Activated naive CD8-positive, alpha-beta T cell treated with anti-CD3 and anti-CD28 coated beads, Interleukin-2, amount 50 U/mL, for 24 hours (primary cell): ENCODE results near the gene TSPAN4.

Source experiments
- ATAC-seq: fragments of 150-1000 bp; cut with Tn5 transposase; one replicate; pipeline ENCODE4 v1.10.0; 2021
- DNase-seq: peaks from one replicate; pipeline ENCODE4 v3.0.0; 2021
- H3K27ac Mint-ChIP-seq: one replicate; pipeline ENCODE4 v1.8.0; 2021; ENCODE audit warnings: mild to moderate bottlenecking, mixed read lengths
- H3K27me3 Mint-ChIP-seq: one replicate; pipeline ENCODE4 v1.8.0; 2021; ENCODE audit warnings: mixed read lengths
- H3K36me3 Mint-ChIP-seq: one replicate; pipeline ENCODE4 v1.8.0; 2021; ENCODE audit warnings: low read depth, mixed read lengths
- H3K4me1 Mint-ChIP-seq: one replicate; pipeline ENCODE4 v1.8.0; 2021; ENCODE audit warnings: mixed read lengths
- H3K4me3 Mint-ChIP-seq: one replicate; pipeline ENCODE4 v1.8.0; 2021; ENCODE audit warnings: mild to moderate bottlenecking, moderate library complexity, mixed read lengths
- H3K9me3 Mint-ChIP-seq: one replicate; pipeline ENCODE4 v1.8.0; 2021; ENCODE audit warnings: mixed read lengths

The TSPAN4 gene

DNA sequence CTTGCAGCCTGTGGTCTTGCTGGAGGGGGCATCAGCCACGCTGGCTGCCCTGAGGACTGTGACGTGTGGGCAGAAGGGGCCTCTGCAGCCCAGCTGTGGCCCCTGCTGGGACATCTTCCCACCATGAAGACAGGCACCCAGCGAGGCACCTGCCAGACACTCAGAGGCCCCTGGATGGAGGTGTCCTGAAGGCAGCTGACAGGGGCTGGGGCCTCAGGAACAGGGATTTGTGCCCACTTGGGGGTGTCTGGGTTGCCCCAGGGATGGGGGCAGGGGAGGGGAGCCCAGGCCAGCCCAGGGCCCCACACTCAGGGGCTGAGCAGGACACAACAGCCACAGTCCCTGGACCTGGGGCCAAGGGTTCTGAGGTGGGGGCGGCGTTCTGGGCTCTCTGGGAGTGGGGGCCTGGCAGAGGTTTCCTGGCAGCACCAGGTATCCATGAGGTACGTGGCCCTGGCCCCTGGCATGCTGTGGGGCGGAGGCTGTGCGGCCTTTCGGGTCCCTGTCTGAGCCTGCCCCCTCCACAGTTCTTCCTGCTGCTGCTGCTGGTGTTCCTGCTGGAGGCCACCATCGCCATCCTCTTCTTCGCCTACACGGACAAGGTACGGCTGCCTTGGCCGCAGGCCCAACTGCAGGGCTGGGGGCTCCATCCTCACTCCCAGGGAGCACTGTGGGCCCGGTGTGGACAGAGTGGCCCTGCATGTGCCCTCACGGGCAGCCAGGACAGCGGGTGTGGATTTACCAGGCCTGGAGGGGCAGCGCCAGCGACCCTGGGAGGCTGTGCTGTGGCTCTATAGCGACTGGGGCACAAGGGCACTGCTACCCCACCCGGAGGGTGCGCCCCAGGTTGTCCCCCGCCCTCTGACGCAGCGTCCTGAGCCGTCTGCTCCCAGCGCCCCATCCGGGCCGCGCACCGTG lies 21.5 kb downstream of the TSPAN4 start:
- no peaks in the 10 kb centered on the region for H3K36me3 Mint-ChIP-seq
- H3K4me3 Mint-ChIP-seq, result no peak overlapping the region
- no peaks in the 10 kb centered on the region for H3K4me1 Mint-ChIP-seq

DNA sequence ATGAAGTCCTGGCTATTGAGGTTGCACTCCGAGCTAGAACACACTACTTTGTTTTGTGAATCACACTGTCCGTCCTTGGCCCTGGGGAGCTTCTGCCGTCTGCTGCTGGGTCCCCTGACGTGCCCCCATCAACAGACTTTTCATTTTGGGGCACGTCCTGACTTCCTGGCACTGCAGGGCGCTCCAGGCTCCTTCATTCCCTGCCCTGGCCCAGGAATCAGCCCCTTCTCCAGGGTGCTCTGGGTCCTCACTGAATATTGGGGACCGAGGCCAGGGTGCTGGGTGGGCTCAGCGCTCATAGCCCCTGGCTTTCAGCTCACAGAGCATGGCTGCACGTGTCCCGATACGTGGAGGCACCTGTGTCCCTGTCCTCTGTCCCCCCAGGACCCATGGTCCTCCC lies 22.2 kb downstream of the TSPAN4 start:
- no peaks in the 10 kb centered on the region for H3K4me1 Mint-ChIP-seq
- DNase-seq (no peak), ATAC-seq (no peak)
- no peak overlapping the region for H3K27ac Mint-ChIP-seq
- no peaks in the 10 kb centered on the region for H3K9me3 Mint-ChIP-seq
- H3K27me3 Mint-ChIP-seq, result no peaks in the 10 kb centered on the region
- no peaks in the 10 kb centered on the region for H3K36me3 Mint-ChIP-seq
- H3K4me3 Mint-ChIP-seq, result no peak overlapping the region

More for the DNA sequence above, 21.5 kb downstream of the TSPAN4 start:
- no peaks in the 10 kb centered on the region for H3K27me3 Mint-ChIP-seq
- H3K27ac Mint-ChIP-seq, result no peak overlapping the region
- ATAC-seq, result no peak
- DNase-seq, result no peak
- H3K9me3 Mint-ChIP-seq, result no peaks in the 10 kb centered on the region

DNA sequence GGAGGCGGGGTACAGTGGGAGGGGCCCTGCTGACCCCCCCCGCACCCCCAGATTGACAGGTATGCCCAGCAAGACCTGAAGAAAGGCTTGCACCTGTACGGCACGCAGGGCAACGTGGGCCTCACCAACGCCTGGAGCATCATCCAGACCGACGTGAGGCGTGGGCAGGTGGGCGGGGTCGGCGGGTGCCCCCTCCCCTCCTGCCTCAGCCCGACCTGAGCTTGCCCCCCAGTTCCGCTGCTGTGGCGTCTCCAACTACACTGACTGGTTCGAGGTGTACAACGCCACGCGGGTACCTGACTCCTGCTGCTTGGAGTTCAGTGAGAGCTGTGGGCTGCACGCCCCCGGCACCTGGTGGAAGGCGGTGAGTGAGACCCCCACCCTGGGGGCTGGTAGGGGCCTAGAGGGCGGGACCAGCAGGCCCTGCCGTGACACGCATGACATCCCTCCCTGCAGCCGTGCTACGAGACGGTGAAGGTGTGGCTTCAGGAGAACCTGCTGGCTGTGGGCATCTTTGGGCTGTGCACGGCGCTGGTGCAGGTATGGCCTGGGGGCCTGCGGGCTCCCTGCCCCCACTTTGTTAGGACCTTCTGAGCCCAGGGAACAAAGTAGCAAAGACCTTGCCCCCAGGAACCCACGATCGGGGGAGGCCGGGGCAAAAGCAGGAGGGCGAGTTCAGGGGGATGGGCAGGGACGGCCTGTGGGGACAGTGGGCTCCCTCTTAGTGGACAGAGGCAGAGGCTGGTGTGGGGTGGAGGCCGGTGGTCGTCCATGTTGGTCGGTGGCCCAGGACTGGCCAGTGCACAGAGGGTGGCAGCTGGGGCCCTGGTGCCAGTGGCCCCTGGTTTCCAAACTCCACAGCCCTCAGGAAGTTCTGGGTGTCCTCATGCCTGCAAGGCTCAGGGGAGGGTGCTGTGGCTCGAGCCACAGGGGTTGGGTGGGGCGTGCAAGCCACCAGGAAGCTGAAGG lies 23.1 kb downstream of the TSPAN4 start:
- Mint-ChIP-seq H3K4me1 (no peaks in the 10 kb centered on the region), H3K9me3 (no peaks in the 10 kb centered on the region), H3K27ac (no peak overlapping the region), H3K4me3 (no peak overlapping the region), H3K27me3 (no peaks in the 10 kb centered on the region), H3K36me3 (no peaks in the 10 kb centered on the region)
- ATAC-seq (no peak), DNase-seq (no peak)

DNA sequence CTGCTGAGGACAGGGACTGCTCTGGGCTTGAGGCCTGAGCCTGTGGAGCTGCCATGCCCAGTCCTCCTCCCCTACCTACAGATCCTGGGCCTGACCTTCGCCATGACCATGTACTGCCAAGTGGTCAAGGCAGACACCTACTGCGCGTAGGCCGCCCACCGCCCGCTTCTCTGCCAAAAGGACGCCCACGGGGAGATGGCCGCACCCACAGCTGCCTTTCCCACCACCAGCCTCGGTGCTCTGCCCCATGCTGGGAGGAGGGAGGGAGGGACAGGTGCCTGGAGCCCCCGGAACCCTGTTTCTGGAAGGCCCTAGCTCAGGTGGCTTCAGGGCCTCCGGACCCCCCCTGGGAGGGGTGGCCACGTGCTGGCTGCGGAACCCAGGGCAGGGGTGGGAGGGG lies 23.8 kb downstream of the TSPAN4 start:
- ATAC-seq, result no peak
- Mint-ChIP-seq H3K36me3 (no peaks in the 10 kb centered on the region), H3K4me1 (no peaks in the 10 kb centered on the region)

DNA sequence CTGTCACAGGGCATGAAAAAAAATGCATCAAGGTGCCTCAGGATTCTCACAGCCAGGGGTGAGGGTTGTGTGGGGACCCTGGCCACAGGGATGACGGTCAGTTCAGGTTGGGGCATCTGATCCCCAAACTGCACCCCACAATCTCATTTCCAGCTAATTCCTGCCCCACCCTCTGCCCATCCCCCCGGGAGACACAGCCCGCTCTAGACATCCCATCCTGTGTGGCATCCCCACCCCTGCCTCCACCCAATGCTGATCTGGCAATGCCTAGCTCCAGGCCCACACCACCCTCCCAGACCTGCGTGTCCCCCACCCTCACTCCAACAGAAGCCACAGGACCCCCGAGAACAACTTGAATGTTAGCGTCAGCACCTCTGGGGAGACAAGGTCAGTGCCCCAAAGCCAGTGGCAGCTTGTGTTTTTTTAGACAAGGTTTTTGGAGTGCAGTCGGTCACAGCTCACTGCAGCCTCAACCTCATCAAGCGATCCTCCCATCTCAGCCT lies 25.3 kb downstream of the TSPAN4 start:
- H3K27me3 Mint-ChIP-seq, result no peaks in the 10 kb centered on the region
- no peak overlapping the region for H3K27ac Mint-ChIP-seq
- H3K36me3 Mint-ChIP-seq, result no peaks in the 10 kb centered on the region
- H3K9me3 Mint-ChIP-seq, result no peaks in the 10 kb centered on the region
- no peak for DNase-seq
- no peaks in the 10 kb centered on the region for H3K4me1 Mint-ChIP-seq
- ATAC-seq, result no peak
- H3K4me3 Mint-ChIP-seq, result no peak overlapping the region

More for the DNA sequence above, 23.8 kb downstream of the TSPAN4 start:
- Mint-ChIP-seq H3K9me3 (no peaks in the 10 kb centered on the region), H3K27me3 (no peaks in the 10 kb centered on the region), H3K4me3 (no peak overlapping the region), H3K27ac (no peak overlapping the region)
- no peak for DNase-seq

DNA sequence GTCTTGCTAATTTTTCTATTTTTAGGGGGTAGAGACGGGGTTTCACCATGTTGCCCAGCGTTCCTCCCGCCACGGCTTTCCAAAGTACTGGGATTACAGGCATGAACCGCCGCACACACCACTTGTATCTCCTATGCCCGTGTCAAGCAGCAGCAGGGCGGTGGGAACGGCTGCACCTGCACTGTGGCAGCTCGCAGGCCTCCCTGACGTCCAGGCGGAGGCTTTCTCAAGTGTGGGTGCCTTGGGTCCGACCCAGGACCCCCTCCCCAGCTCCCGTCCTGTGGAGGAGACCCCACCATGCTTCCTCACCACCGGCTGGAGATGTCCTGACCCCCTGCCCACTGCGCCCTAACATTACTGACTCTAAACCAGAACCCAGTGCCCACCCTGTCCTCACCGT lies 25.7 kb downstream of the TSPAN4 start:
- Mint-ChIP-seq H3K36me3 (no peaks in the 10 kb centered on the region), H3K4me1 (no peaks in the 10 kb centered on the region), H3K27me3 (no peaks in the 10 kb centered on the region), H3K27ac (no peak overlapping the region), H3K4me3 (no peak overlapping the region), H3K9me3 (no peaks in the 10 kb centered on the region)
- ATAC-seq (no peak), DNase-seq (no peak)

DNA sequence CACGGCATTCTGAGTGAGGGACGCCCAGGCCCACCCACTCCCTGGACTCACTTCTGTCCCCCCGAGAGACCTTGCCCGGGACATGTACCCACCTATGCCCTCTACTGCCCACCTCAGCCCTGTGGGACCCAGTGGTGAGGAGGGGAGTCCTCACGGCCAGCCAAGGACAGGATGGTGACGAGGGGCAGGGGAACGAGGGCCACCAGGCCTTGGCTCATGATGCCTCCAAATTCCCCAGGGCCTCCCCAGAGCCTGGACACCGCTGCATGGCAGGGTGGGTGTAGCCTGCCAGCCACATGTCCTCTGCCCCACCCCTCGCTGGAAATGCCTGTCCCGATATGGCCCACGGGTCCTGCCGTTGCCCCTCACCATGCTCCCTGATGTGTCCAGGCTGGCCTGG lies 26.1 kb downstream of the TSPAN4 start:
- DNase-seq (no peak), ATAC-seq (no peak)
- H3K27me3 Mint-ChIP-seq, result no peaks in the 10 kb centered on the region
- H3K4me1 Mint-ChIP-seq, result no peaks in the 10 kb centered on the region
- no peak overlapping the region for H3K4me3 Mint-ChIP-seq
- peaks cover 4% of the 10 kb centered on the region for H3K36me3 Mint-ChIP-seq
- no peaks in the 10 kb centered on the region for H3K9me3 Mint-ChIP-seq
- no peak overlapping the region for H3K27ac Mint-ChIP-seq

DNA sequence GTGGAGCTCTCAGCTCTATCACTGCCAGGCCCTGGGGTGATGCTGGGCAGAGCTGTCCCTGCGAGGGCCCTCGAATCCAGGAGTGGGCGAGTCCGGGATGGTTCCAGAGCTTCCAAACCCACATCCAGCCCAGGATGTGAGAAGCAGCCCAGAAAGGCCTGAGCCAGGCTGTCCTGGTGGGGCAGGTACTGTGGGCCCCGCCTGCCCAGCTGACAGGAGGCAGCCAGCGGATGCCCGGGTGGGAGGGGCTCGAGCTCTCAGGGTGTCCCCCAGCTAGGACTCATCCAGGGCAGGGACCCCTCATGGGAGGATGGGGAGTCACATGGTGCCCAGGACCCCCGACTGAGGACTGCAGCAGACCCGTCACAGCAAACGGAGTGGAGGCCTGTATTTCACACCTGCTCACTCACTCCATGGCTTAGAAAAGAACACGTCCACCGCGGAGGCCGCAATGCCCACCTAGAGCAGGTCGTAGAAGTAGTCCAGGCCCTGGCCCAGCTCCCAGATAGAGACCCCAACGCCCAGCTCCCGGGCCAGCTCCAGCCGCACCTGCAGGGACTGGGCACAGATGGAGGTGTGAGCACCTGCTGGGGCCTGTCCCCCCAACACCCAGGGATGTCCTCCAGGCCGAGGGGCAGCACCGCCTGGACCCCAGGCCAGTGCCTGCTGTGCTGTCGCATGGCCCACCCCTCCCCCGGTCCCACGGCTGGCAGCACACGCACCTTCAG lies 26.9 kb downstream of the TSPAN4 start:
- H3K4me3 Mint-ChIP-seq, result no peak overlapping the region
- no peaks in the 10 kb centered on the region for H3K4me1 Mint-ChIP-seq
- H3K27me3 Mint-ChIP-seq, result no peaks in the 10 kb centered on the region
- DNase-seq, result no peak
- no peaks in the 10 kb centered on the region for H3K9me3 Mint-ChIP-seq
- peaks cover 5% of the 10 kb centered on the region for H3K36me3 Mint-ChIP-seq
- H3K27ac Mint-ChIP-seq, result no peak overlapping the region
- no peak for ATAC-seq

DNA sequence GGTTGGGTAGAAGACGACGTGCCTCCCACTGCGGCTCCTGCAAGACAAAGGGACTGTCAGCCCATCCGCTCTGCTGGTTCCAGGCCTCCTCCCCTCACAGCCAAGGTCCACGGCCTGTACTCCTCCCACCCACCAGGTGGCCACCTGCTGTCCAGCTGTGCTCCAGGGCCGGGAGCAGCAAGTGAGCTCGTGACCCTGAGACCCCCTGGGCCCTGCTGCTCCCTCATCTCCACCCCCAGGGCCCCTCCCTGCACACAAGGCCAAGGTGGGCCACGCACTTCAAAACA lies 27.4 kb downstream of the TSPAN4 start:
- Mint-ChIP-seq H3K27me3 (no peaks in the 10 kb centered on the region), H3K4me1 (no peaks in the 10 kb centered on the region), H3K9me3 (no peaks in the 10 kb centered on the region), H3K27ac (no peak overlapping the region), H3K4me3 (no peak overlapping the region), H3K36me3 (peaks cover 5% of the 10 kb centered on the region)
- DNase-seq, result no peak
- no peak for ATAC-seq

DNA sequence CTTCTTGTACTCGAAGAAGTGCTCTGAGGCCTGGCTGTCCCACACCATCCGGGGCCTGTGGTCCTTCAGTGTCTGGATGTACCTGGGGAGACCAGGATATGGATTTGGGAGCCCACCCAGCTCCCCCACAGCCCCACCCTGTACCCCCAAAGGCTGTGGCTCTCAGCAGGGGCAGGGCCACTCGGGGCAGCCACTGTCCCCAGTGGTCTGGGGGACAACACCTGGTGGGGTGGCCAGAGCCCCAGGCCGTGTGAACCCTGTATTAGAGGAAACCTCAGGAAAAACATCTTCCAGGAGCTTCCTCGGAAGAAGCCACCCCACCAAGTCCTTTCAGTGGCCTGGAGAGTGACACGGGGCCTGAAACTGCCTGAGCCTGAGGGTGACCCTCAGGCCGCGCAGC lies 27.8 kb downstream of the TSPAN4 start:
- Mint-ChIP-seq H3K4me1 (no peaks in the 10 kb centered on the region), H3K27ac (no peak overlapping the region), H3K27me3 (no peaks in the 10 kb centered on the region), H3K36me3 (peaks cover 5% of the 10 kb centered on the region), H3K9me3 (no peaks in the 10 kb centered on the region), H3K4me3 (no peak overlapping the region)
- ATAC-seq, result no peak
- no peak for DNase-seq

DNA sequence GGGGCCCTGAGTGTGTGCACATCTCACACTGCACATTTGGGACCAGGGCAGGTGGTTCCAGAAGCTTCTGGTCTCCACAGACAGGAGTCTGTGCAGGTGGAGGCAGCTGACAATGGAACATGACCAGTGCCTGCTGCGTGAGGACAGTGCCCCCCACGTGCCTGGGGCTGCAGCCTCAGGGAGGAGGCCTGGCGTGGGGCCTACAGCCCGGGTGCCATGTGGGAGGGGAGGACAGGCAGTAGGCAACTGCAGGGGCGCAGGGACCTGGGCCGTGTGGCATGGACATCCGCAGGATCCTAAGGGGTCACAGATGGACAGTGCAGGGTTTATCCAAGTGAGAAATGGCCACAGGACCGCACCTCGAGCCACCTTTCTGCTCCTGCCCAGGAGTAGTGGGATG lies 28.8 kb downstream of the TSPAN4 start:
- H3K9me3 Mint-ChIP-seq, result no peaks in the 10 kb centered on the region
- no peaks in the 10 kb centered on the region for H3K27me3 Mint-ChIP-seq
- DNase-seq, result no peak
- ATAC-seq, result no peak
- no peak overlapping the region for H3K4me3 Mint-ChIP-seq
- H3K27ac Mint-ChIP-seq, result no peak overlapping the region
- H3K4me1 Mint-ChIP-seq, result no peaks in the 10 kb centered on the region
- H3K36me3 Mint-ChIP-seq, result peaks cover 5% of the 10 kb centered on the region

DNA sequence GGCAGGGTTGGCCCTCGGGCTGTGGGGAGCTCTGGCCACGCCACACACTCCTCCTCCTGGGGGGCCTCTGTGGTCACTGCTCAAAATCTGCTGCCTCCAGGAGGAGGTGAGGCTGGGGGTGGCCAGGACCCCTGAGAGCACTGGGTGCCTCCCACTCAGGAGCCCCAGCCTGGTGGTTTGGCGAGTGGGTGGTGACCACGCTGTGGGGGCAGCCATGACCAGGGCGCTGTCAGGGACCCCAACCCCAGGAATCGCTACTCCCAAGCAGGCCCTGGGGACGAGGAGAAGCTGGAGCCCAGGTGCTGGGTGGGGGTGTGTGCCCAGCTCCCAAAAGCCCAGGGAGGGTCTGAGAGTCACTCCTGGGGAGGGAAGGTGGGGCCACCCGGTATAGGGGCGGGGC lies 30.1 kb downstream of the TSPAN4 start:
- H3K4me3 Mint-ChIP-seq, result no peak overlapping the region

DNA sequence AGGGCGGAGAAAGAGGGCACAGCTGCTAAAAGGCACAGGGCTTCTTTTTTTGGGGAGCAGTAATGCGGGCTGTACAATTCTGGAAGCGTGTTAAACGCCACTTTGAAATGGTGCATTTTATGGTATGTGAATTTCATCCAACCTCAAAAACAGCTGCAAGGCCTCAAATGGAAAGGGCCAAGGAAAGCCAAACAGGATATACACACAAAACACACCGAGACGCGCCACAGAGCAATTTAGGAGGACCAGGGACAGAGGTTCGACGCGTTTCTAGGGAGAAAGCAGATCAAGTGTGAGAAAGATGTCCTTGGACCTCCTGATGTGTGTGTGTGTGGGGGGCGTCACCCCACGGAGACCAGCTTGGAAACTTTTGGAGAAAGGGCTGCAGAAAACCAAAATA lies 31.1 kb downstream of the TSPAN4 start:
- Mint-ChIP-seq H3K27ac (no peak overlapping the region), H3K9me3 (no peaks in the 10 kb centered on the region), H3K27me3 (no peaks in the 10 kb centered on the region), H3K4me1 (no peaks in the 10 kb centered on the region), H3K36me3 (peaks cover 9% of the 10 kb centered on the region), H3K4me3 (no peak overlapping the region)
- ATAC-seq, result no peak
- no peak for DNase-seq

More for the DNA sequence above, 30.1 kb downstream of the TSPAN4 start:
- Mint-ChIP-seq H3K27me3 (no peaks in the 10 kb centered on the region), H3K36me3 (peaks cover 7% of the 10 kb centered on the region), H3K27ac (no peak overlapping the region), H3K9me3 (no peaks in the 10 kb centered on the region), H3K4me1 (no peaks in the 10 kb centered on the region)
- ATAC-seq (no peak), DNase-seq (no peak)

DNA sequence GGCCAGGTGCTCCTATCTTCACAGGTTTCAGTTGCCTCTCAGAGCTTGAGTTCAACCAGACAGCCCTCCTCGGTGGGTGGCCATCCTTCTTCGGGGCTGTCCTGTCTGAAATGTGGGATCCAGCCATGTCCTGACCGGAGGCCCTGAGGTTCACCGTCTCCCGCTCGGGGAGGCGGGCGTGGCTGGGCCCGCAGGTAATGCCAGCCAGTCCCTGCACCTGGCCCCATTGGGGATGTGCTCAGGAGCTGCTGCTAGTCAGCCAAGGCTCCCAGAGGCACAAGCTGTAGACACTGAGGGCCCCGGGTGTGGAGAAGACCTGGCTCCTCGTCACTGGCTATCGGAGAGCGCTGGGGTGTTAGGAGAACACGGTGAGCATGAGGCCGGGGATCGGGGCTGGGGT lies 32.6 kb downstream of the TSPAN4 start:
- peaks cover 12% of the 10 kb centered on the region for H3K36me3 Mint-ChIP-seq
- no peaks in the 10 kb centered on the region for H3K27me3 Mint-ChIP-seq
- ATAC-seq (no peak), DNase-seq (no peak)
- H3K9me3 Mint-ChIP-seq, result no peaks in the 10 kb centered on the region
- no peaks in the 10 kb centered on the region for H3K4me1 Mint-ChIP-seq
- H3K27ac Mint-ChIP-seq, result no peak overlapping the region
- H3K4me3 Mint-ChIP-seq, result no peak overlapping the region
